ENCODE measurements around the gene PIK3C2G.
"Not testable (repeated sequence)": the region's sequence is repeated elsewhere in the genome, so short reads cannot be mapped to it uniquely, and the experiment has no call there.

Gene PIK3C2G

DNA sequence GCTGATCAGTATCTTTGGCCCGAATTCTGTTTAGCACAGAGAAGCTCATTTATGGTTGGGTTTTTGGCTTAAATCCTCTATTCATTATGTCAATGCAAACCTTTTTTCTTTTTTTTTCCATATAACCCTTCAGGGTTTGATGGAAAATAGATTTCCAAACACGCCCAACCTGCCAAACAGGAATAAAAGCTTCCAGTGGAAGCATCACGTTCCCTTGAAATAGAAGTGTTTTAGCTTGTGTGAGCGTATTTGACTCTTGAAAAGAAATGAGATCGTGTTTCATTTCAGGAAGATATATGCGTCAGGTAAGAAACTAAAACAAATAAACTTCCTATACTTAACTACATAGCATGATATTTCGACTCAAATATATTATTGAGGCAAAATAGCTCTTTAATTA lies at the start of gene PIK3C2G:
TSS of gene PIK3C2G (plus strand) at position 246 of the 400 bp plus-strand sequence. CDS start 20,564 bp downstream, outside the sequence.
- no peak for FAIRE-seq

DNA sequence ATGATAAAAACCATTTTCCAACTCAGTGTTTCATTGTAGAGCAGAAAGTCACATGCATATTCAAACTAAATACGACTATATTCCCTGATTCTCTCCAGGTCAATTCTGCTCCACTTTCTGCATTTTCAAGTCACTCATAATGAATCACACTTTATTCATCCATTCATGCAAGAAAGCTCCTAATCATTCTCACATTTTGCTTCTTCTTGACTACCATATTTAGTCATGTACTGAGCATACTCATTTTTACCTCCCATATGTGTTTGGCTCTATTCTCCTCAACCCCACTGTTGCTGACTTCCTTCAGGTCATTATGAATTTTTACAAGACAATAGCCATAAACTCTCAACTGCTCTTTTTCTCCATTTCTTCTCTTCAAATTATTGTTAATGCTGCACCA lies 43.4 kb upstream of the PIK3C2G start:
- FAIRE-seq = no peak

GRCh38 chr12:18221726-18222125 lies 39.6 kb upstream of the PIK3C2G start:
- no peak for FAIRE-seq

GRCh38 chr12:18222699-18223098 lies 38.6 kb upstream of the PIK3C2G start:
- no peak for FAIRE-seq

- FAIRE-seq = no peak
Measured at GRCh38 chr12:18224745-18225144, 36.6 kb upstream of the PIK3C2G start.

DNA sequence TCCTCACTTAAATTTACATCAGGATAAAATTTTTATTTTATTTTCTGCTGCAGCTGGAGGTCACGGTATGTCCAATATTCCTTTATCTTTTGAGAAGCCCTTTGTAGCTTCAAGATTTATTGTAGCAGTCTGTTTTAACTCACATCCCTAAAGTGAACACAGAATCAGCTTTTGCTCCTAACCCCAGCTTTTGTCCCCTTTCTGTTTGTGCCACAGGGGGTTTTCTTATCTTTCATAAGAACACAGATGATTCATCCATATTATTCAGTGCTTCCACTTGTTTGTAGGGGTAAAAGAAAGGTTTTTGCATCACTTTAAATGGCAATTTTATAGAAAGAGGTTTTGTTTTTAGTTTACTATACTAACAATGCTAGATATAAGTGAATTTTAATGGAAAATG lies 21.8 kb upstream of the PIK3C2G start:
- FAIRE-seq = no peak

DNA sequence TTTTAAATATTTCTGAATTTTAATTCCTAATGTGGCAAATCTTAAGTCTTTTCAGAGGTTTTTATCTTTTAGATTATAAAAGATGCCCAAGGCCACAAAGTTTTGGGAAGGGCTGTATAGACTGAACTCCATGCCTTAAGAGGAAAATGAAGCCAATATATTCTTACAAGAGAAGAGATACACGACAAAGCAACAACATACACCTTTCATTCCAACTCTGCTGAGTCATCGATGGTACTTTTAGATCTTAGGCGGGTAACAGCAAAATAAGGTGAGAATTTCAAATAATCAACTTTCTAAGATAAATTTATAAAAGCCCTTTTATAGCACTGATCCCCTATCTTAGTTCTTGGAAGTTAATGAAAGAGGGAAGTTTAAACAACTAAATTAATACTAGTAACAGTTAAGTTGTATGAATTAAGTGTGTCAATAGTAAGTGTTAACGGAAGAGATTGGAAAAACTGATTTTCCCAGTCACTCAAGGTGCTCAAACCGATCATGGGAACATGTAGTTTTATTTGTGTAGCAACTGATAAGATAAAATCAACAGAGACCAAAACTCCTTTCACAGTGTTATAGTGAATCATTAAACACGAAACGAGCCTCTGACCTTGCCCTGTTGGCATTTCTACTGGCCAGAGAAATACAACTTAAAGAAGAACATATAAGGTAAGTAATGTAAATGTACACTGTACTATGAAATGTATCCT lies 18.8 kb upstream of the PIK3C2G start:
- FAIRE-seq = no peak

DNA sequence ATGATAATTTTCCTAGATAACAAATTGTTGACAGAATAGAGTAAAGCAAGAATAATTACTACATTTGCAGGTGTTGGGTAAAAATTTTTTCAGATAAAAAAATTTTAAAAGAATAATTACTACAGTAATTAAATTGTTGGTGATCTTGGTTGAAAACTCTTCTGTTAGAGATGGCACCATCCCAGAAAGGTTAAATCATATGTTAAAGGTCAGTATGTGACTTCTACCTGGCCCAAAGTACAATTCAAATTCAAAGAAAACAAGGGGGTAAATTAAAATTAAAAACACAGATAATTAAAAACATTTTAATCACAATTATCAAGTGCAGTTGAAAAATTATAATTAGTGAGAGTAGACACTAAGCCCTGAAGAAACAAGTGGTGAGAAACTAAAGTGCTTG lies 18.1 kb upstream of the PIK3C2G start:
- FAIRE-seq = no peak

DNA sequence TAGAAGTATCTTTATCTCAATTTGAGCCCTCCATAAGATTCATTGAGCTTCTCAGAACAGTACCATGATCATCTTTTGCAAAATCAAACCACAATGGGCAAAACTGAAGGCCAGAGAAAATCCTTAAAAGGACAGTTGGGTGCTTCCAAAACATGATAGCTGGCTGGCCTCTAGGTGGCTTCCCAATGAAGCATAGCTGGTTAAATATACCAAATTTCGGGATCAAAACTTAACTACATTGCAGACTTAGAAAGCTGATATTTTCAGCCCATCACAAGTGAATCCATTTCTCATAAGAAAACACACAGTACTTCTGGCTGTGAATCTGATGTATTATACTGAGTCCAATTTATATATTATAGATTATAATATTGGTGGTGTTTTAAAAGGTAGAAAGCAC lies 15.3 kb upstream of the PIK3C2G start:
- FAIRE-seq = no peak

DNA sequence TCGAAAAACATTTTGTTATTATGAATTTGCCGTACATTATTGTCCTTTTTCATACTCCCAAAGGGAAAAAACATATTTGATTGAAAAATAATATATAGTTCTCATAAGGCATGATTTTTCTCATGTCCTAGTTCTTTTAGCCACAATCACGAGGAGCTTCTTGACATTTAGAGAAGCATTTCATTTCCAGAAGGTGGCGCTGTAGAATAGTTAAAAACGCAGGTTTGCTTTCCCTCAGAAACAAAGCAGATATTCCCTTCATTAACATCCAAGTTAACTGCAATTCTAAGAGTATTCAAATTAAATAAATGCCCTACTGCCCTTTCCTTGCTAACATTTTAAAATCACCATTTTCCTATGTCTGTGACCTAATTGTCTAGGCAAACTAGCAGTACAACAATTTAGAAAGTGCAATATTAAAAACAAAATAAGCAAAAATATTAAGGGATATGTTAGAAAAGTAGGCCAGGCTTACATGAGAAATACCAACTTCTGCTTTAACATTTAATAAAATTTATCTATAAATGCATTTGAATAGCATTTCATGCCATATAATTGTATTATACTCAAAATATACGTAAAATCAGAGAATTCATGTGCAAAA lies 10.9 kb upstream of the PIK3C2G start:
- FAIRE-seq = peak; percentile 86

DNA sequence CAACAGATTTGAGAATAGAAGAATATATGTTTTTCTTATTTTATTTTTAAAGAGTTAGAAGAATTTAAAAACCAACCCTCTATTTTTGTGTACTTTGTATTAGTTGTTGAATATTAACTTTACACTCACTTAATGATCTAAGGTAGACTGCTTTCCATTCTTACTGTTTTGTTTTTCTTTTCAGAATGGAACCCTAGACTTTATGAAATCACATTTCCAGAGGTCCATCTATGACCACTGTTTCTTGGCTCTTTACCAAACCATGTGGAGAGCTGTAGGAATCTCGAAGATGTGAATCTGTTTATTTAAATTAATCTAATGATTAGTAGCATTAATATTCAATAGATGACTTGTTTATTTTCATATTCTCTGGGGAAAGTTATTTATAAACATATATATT lies 7.2 kb upstream of the PIK3C2G start:
- FAIRE-seq = no peak

DNA sequence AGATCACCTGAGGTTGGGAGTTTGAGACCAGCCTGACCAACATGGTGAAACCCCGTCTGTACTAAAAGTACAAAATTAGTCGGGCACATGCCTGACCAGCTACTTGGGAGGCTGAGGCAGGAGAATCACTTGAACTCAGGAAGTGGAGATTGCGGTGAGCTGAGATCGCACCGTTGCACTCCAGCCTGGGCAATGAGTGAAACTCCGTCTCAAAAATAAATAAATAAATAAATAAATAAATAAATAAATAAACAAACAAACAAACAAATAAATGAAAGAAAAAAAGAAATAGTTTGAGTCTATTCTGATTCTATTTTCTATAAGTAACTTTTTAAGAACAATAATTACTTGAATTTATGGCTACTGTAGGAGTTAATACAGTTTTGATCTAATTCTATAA lies 6.3 kb upstream of the PIK3C2G start:
- not testable (repeated sequence) for FAIRE-seq

DNA sequence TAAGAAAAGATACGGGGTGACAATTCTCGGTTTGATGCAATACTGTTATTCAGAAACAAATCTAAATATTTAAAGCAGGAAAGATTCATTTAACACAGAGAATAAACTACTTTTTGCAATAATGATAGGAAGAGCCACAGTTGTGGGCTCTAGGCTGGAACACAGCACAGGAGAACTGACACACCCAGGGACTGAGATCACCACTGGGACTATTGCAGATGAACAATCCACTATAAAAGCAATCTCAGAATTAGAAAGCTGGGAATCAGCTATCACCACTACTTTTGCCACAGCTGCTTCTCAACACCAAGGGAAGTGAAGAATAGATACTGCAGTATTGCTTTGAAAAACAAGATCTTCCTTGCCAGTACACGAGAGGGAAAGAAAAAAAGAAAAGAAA lies 4.1 kb upstream of the PIK3C2G start:
- FAIRE-seq = no peak

DNA sequence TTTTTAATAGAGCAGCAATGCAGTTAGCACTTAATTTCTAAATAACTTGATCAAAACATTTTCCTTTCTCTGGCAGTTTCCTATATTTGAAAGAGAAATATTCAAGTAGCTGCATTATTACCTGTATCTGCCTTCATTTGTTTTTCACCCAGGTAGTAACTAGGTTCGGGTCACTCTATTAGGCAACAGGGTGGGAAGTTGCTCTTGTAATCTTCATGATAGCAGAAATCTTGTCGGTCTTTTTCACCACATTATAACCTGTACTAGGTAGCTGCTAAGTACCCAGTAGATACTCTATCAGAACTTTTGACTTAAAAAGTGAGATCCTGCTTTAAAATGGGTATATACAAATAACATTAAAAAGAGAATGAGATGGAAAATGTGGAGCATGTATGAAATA lies 2.4 kb upstream of the PIK3C2G start:
- FAIRE-seq = no peak

GRCh38 chr12:18259906-18260682 lies 1.2 kb upstream of the PIK3C2G start:
- no peak for FAIRE-seq

DNA sequence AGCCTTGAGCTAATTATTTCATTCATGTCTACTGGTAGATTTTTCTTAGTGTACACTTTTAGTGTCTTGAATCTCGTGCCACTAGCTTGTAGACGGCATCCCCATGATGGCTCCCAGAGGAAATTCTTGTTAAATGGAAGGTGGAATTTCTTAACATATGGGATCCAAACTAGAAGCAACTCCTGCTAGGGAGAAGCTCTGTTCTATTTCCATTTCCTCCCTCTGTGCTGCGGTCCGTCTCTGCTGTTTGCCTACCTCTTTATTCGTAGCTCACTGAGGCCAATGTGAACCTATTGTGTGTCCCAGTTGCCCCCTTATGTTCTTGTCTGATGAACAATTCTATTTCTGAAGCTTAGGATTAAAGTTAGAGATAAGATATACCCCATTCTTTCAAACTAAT lies 588 bp downstream of the PIK3C2G start:
- no peak for FAIRE-seq

GRCh38 chr12:18262514-18262913 lies 1.2 kb downstream of the PIK3C2G start:
- no peak for FAIRE-seq

- no peak for FAIRE-seq
Measured at GRCh38 chr12:18264581-18265075, 3.3 kb downstream of the PIK3C2G start.

DNA sequence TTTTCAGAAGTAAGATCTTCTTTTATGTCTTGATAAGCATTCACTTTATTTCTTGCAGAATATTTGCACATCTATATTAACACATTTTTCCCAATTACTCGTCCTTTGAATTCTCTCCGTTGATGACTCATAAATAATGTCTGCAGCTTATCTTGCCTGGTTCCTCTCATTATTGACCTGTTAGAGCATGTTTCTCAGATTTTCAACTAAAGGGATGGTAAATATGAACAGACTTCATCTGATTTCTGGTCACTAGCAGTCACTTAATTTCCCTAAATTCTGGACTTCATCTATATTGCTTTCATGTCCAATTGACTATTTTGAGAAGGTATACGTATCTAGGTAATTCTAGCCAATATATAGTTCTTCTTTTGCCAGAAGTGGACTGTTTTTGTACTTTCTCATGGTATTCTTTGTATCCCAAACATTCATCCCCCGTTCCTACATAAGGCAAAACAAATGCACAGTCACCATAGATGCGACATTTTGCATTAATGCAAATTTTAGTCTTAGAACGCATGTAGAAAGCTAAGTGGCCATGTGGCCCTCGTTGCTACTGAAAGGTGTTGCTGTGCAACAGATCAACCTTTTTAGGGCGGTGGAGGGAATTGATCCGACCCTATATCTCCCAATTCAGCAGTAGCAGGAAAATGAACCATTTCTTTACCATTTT lies 6.2 kb downstream of the PIK3C2G start:
- no peak for FAIRE-seq

DNA sequence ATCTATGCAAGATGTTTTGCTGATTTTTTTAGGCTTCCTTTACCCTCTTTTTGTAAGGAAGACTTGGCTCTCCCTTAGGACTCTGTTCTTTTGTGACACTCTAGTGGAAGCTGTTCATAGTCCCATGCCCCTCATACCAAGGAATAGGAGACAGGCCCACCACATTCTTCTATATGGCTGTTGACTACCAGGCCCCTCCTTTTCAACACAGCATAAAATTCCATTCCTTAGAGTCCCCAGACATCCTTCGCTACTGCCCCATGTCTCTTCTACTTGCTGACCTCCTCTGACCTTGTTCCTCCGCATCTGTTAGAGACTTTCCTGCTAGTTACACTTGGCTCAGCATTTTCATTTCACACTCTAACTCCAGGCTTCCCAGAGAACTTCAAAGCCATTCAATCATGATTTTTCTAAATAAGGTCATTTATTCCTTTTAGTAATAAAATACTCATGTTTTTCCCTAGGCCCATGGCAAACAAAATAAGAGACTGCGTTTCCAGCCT lies 9.7 kb downstream of the PIK3C2G start:
- no peak for FAIRE-seq

- no peak for FAIRE-seq
Measured at GRCh38 chr12:18275981-18276380, 14.7 kb downstream of the PIK3C2G start.

DNA sequence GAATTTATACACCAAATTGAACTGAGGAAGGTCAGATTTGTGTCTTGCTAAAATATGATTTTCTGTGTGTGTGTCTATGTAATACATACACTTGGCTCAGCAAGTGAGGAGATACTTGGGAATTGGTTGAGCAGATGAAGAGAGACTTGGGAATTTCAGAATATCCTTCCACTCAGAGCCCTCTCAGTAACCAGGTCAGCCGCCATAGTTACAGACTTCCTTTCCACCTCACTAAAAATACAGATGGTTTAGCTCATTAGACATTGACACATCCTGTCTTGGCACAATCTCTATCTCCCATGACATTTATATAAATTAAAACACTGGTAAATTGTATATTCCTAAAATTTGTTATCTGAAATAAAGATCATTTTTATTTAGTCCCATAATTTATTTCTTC lies 15.9 kb downstream of the PIK3C2G start:
- no peak for FAIRE-seq

DNA sequence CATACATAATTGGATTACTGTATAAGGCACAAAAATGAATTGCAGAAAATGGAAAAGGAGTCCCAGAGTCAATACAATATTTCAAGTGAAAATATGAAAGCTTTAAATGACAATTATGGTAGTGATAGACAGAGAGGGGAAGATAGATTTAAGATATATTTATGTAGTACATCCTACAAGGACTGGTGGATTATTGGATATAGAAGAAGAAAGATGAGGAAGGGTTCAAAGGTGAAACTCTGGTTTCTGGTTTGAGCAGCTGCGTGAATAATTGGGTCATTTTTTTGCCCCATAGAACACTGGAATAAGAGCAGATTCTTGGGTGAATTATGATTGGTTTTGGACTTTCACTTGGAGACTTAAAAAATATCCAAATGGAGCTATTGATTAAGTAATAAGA lies 19.4 kb downstream of the PIK3C2G start:
- FAIRE-seq = no peak
